K562 (cell line): ENCODE results near the gene COL5A1. TPM values are rescaled to one million over a fixed set of nuclear protein-coding genes. Genes with fewer than 3 reads are reported as not detected.

ENCODE experiments used
- ATAC-seq: fragments of 200-7000 bp; cut with Tn5 transposase; 3 replicates; pipeline ENCODE4 v1.9.1; 2020; ENCODE audit warnings: moderate library complexity
- BruUV-seq: library from RNA; stranded (reverse); fragments of 400-500 nt; replicated peaks from 2 replicates; lab custom pipeline; 2021; lab: Mats Ljungman, UMichigan
- CTCF ChIA-PET: fragments of 300-600 bp; formaldehyde crosslinking; extraction: SDS; loops from one replicate; lab custom pipeline; 2021; ENCODE audit warnings: low intra/inter-chr PET ratio; lab: Yijun Ruan, JAX
- POLR2A ChIA-PET: fragments of 300-600, 350-650 bp; sonication (Branson Sonifier 250); formaldehyde crosslinking; extraction: SDS; loops from one replicate; lab custom pipeline; 2021; ENCODE audit warnings: antibody characterized with exemption, inconsistent platforms; lab: Yijun Ruan, JAX
- DNase-seq, 4 experiments: peaks; one replicate each; pipeline versions ENCODE4 v3.0.0 to v3.0.0-alpha.2; 2011 to 2018; ENCODE audit warnings: low spot score in 3 of 4, mixed read lengths in 3 of 4; ENCODE audit errors: extremely low read depth in 1 of 4
- FAIRE-seq: peaks from 2 replicates; lab custom pipeline; 2011; peaks lifted over from hg19 to GRCh38; lab: Jason Lieb, UNC
- H2AFZ ChIP-seq: 2 replicates; pipeline ENCODE4 v1.6.0; 2011; ENCODE audit warnings: low read depth, low read length, control low read depth, inconsistent platforms
- H3K27ac ChIP-seq: fragments of 200-600 bp; 3 replicates; pipeline ENCODE4 v1.8.0; 2011; ENCODE audit warnings: low read depth, mild to moderate bottlenecking, control low read depth, inconsistent platforms, low read length, moderate library complexity, mixed read lengths; ENCODE audit errors: extremely low read depth
- H3K27me3 ChIP-seq, 2 experiments: fragments of 300-600 bp in 1 of 2; 2 replicates in 1 of 2; 3 replicates in 1 of 2; pipeline versions ENCODE4 v1.6.0 to v1.8.0; 2011; ENCODE audit warnings: inconsistent platforms in 2 of 2, low read length in 2 of 2, mild to moderate bottlenecking in 1 of 2, mixed read lengths in 1 of 2, moderate library complexity in 1 of 2; ENCODE audit not compliant: control insufficient read depth in 2 of 2, insufficient read depth in 2 of 2
- H3K36me3 ChIP-seq: fragments of 300-600 bp; 3 replicates; pipeline ENCODE4 v1.8.0; 2011; ENCODE audit warnings: mild to moderate bottlenecking, low read length, inconsistent platforms; ENCODE audit not compliant: control insufficient read depth, insufficient read depth
- H3K4me1 ChIP-seq, 2 experiments: fragments of 200-600 bp in 1 of 2; replicated peaks in 1 of 2; 2 replicates in 1 of 2; 3 replicates in 1 of 2; pipeline versions ENCODE4 v1.5.1 to v1.8.0; 2011; ENCODE audit warnings: inconsistent platforms in 2 of 2, low read length in 2 of 2, mild to moderate bottlenecking in 1 of 2, mixed read lengths in 1 of 2, moderate library complexity in 1 of 2; ENCODE audit not compliant: control insufficient read depth in 2 of 2, insufficient read depth in 2 of 2
- H3K4me2 ChIP-seq: 2 replicates; pipeline ENCODE4 v1.6.1; 2011; ENCODE audit warnings: low read length, control low read depth, inconsistent platforms, mixed read lengths; ENCODE audit not compliant: insufficient read depth
- H3K4me3 ChIP-seq: fragments of 200-600 bp; sonication (generic), shearing (Covaris generic); 2 replicates; pipeline ENCODE4 v1.5.1; 2016; ENCODE audit warnings: control low read depth, inconsistent platforms
- H3K79me2 ChIP-seq: fragments of 200-600 bp; 3 replicates; pipeline ENCODE4 v1.8.0; 2011; ENCODE audit warnings: low read length, inconsistent platforms; ENCODE audit not compliant: control insufficient read depth, insufficient read depth
- H3K9ac ChIP-seq, 2 experiments: 2 replicates each; pipeline versions ENCODE4 v1.6.0 to v1.6.1; 2011; ENCODE audit warnings: low read depth in 2 of 2, low read length in 2 of 2, control low read depth in 1 of 2, inconsistent platforms in 1 of 2, mild to moderate bottlenecking in 1 of 2, mixed read lengths in 1 of 2; ENCODE audit not compliant: insufficient read depth in 1 of 2
- H3K9me1 ChIP-seq: one replicate; pipeline ENCODE4 v1.6.0; 2011; ENCODE audit warnings: inconsistent platforms, mild to moderate bottlenecking, low read length, moderate library complexity; ENCODE audit not compliant: control insufficient read depth, insufficient read depth
- H3K9me3 ChIP-seq: replicated peaks from 2 replicates; pipeline ENCODE4 v1.5.1; 2011; ENCODE audit warnings: low read depth, low read length, inconsistent platforms; ENCODE audit not compliant: control insufficient read depth, insufficient read depth
- H4K20me1 ChIP-seq: replicated peaks from 2 replicates; pipeline ENCODE4 v1.6.1; 2011; ENCODE audit warnings: low read length, inconsistent platforms, mixed read lengths; ENCODE audit not compliant: control insufficient read depth, insufficient read depth
- BRD9 ChIP-seq: fragments of 450-650 bp; IDR thresholded peaks from 2 replicates; pipeline ENCODE4 v1.6.1; 2018; ENCODE audit warnings: low read depth; ENCODE audit not compliant: partially characterized antibody
- CBFB ChIP-seq: sonication (generic); formaldehyde crosslinking; IDR thresholded peaks from 2 replicates; pipeline ENCODE4 v1.4.0; 2020; ENCODE audit warnings: mild to moderate bottlenecking, missing genetic modification reagents
- CBX2 ChIP-seq: fragments of 200-600 bp; sonication (generic); IDR thresholded peaks from one replicate; pipeline ENCODE4 v1.6.1; 2012; ENCODE audit warnings: mild to moderate bottlenecking, low read length, inconsistent platforms; ENCODE audit not compliant: insufficient read depth, poor library complexity, severe bottlenecking
- CCAR2 ChIP-seq: fragments of 200-400 bp; formaldehyde crosslinking; IDR thresholded peaks from 2 replicates; pipeline ENCODE4 v1.6.1; 2017; ENCODE audit warnings: mild to moderate bottlenecking, low read depth, low read length
- ELK1 ChIP-seq: sonication (generic); formaldehyde crosslinking; IDR thresholded peaks from 2 replicates; pipeline ENCODE4 v1.8.1; 2022; ENCODE audit warnings: missing genetic modification reagents
- GTF2F1 ChIP-seq: IDR thresholded peaks from 2 replicates; pipeline ENCODE4 v1.6.1; 2011; ENCODE audit warnings: low read depth, low read length, improper control_type of control experiment
- HDAC6 ChIP-seq: IDR thresholded peaks from 2 replicates; pipeline ENCODE4 v1.6.1; 2012; ENCODE audit warnings: low read depth, mild to moderate bottlenecking, control low read depth, inconsistent platforms, low read length, moderate library complexity
- MTA2 ChIP-seq: fragments of 450-650 bp; IDR thresholded peaks from 2 replicates; pipeline ENCODE4 v1.6.1; 2016; ENCODE audit warnings: low read depth
- ZBTB8A ChIP-seq: fragments of 450-650 bp; IDR thresholded peaks from 2 replicates; pipeline ENCODE4 v1.6.1; 2018; ENCODE audit warnings: mild to moderate bottlenecking, moderate library complexity; ENCODE audit not compliant: partially characterized antibody
- WGBS: fragments of 100-300 bp; shearing (Covaris generic); methylation state at CpG from one replicate; pipeline ENCODE4 v1.1.6; 2016; ENCODE audit warnings: low coverage, mixed read lengths; ENCODE audit not compliant: insufficient coverage; ENCODE audit errors: missing lambda C conversion rate; 5-methylcytosine and 5-hydroxymethylcytosine counted together
- in situ Hi-C: fragments of 300-500 bp; cut with MboI; formaldehyde crosslinking; loops from 4 replicates; pipeline ENCODE4 v1.15.0; 2018; ENCODE audit warnings: inconsistent platforms, mixed read lengths
- intact Hi-C: fragments of 100-400 bp; cut with micrococcal nuclease; formaldehyde crosslinking; loops from 2 replicates; pipeline ENCODE4 v1.14.2; 2022
- polyA plus RNA-seq, 8 experiments: library from polyadenylated mRNA; depleted of rRNA in 4 of 8; stranded (reverse) in 5 of 8; unstranded in 3 of 8; fragments of >200 nt; fragmentation: Nextera tagmentation in 2 of 8; fragmentation: Illumina TruSeq in 1 of 8; extraction: Ambion mirVana in 2 of 8; extraction: Trizol in 1 of 8; gene quantifications; 2 replicates each; pipeline versions ENCODE4 v1.2.1 to v1.2.3, GENCODE V29; 2011 to 2014; ENCODE audit warnings: inconsistent platforms in 1 of 8, missing spikeins in 1 of 8
- total RNA-seq, 7 experiments: library from RNA; depleted of rRNA in 6 of 7; stranded (reverse); fragments of >200 nt in 6 of 7; fragmentation: Illumina TruSeq in 2 of 7; extraction: Trizol in 2 of 7; gene quantifications; 2 replicates each; pipeline versions ENCODE4 v1.2.1 to v1.2.3, GENCODE V29; 2011 to 2021; ENCODE audit warnings: low replicate concordance in 1 of 7

COL5A1 gene
- total and polyA plus RNA-seq, 9 of the 15 experiments (the other 6 are each of a cell fraction or from before 2014, with no cell fraction given): under 0.01 to 0.13 (median 0.04) TPM; not detected in 6

GRCh38 chr9:134809292-134809691 lies 167.7 kb downstream of the COL5A1 start:
- DNase-seq (no peak), FAIRE-seq (no peak), ATAC-seq (no peak)
- no peak overlapping the region for H2AFZ ChIP-seq
- no peak overlapping the region for H3K9ac ChIP-seq
- WGBS: 4% methylated on average over 15 of the region's 15 CpGs
- in situ Hi-C loops: no loop called here
- BruUV-seq: no TSS peak
- intact Hi-C loops: no loop called here
- H3K27me3 ChIP-seq: peaks cover 2 to 41% of the 10 kb centered on the region in 2 experiments; a peak in 4 of 5 replicates
- ChIA-PET CTCF (no interaction called here), POLR2A (no interaction called here)
- no peaks in the 10 kb centered on the region for H3K36me3 ChIP-seq
- H3K4me2 ChIP-seq: no peak overlapping the region
- no peak overlapping the region for H3K4me3 ChIP-seq
- H4K20me1 ChIP-seq: no peaks in the 10 kb centered on the region
- TF ChIP-seq HDAC6 (no peak), GTF2F1 (no peak), CBFB (CRISPR knock-in tag) (no peak), ZBTB8A (no peak), MTA2 (no peak), ELK1 (CRISPR knock-in tag) (no peak), CCAR2 (no peak), CBX2 (no peak), BRD9 (no peak)
- H3K9me3 ChIP-seq: no peaks in the 10 kb centered on the region; the same call in 1 of the 2 replicates
- H3K27ac ChIP-seq: no peak overlapping the region
- H3K4me1 ChIP-seq: no peaks in the 10 kb centered on the region
- H3K9me1 ChIP-seq: no peaks in the 10 kb centered on the region
- no peaks in the 10 kb centered on the region for H3K79me2 ChIP-seq
